GM12878 (cell line): ENCODE results near the gene GRAMD1B. TPM values are rescaled to one million over a fixed set of nuclear protein-coding genes. Genes with fewer than 3 reads are reported as not detected.

Source experiments
- ATAC-seq: fragments of 200-7000 bp; cut with Tn5 transposase; 3 replicates; pipeline ENCODE4 v1.9.1; 2020; ENCODE audit warnings: mild to moderate bottlenecking, moderate library complexity
- BruUV-seq: library from RNA; stranded (reverse); fragments of 400-500 nt; replicated peaks from 2 replicates; lab custom pipeline; 2021; lab: Mats Ljungman, UMichigan
- CTCF ChIA-PET: fragments of 300-600 bp; sonication (Branson Sonifier 250); formaldehyde crosslinking; extraction: SDS; loops from one replicate; lab custom pipeline; 2021; ENCODE audit warnings: inconsistent platforms; lab: Yijun Ruan, JAX
- POLR2A ChIA-PET: fragments of 350-600 bp; formaldehyde crosslinking; extraction: SDS; loops from one replicate; lab custom pipeline; 2021; ENCODE audit warnings: inconsistent platforms; lab: Charles Lee
- RAD21 ChIA-PET: fragments of 300-600 bp; sonication (Branson Sonifier 250); formaldehyde crosslinking; loops from one replicate; lab custom pipeline; 2023; ENCODE audit warnings: antibody characterized with exemption; ENCODE audit not compliant: unreplicated experiment; lab: Charles Lee
- SMC1A ChIA-PET: fragments of 300-600 bp; sonication (Branson Sonifier 250); formaldehyde crosslinking; loops from one replicate; lab custom pipeline; 2023; ENCODE audit not compliant: unreplicated experiment, uncharacterized antibody; lab: Charles Lee
- DNase-seq: peaks from one replicate; pipeline ENCODE4 v3.0.0-alpha.2; 2011; ENCODE audit warnings: low read depth, low spot score
- FAIRE-seq: peaks from 3 replicates; lab custom pipeline; 2011; peaks lifted over from hg19 to GRCh38; lab: Jason Lieb, UNC
- H2AFZ ChIP-seq: 2 replicates; pipeline ENCODE4 v1.6.0; 2011; ENCODE audit warnings: low read depth, low read length, control low read depth; ENCODE audit not compliant: control insufficient read depth
- H3K27ac ChIP-seq: 2 replicates; pipeline ENCODE4 v1.5.1; 2011; ENCODE audit warnings: control low read depth; ENCODE audit not compliant: control insufficient read depth, insufficient read depth
- H3K27me3 ChIP-seq, 2 experiments: replicated peaks in 1 of 2; 2 replicates each; pipeline versions ENCODE4 v1.6.0 to v1.6.1; 2011; ENCODE audit warnings: low read length in 1 of 2; ENCODE audit not compliant: control insufficient read depth in 2 of 2, insufficient read depth in 2 of 2
- H3K36me3 ChIP-seq, 2 experiments: 2 replicates each; pipeline ENCODE4 v1.5.1; 2011; ENCODE audit warnings: low read length in 1 of 2; ENCODE audit not compliant: control insufficient read depth in 2 of 2, insufficient read depth in 2 of 2
- H3K4me1 ChIP-seq: 2 replicates; pipeline ENCODE4 v1.6.1; 2011; ENCODE audit warnings: mild to moderate bottlenecking, low read length, moderate library complexity, mixed read lengths; ENCODE audit not compliant: control insufficient read depth, insufficient read depth
- H3K4me2 ChIP-seq: 2 replicates; pipeline ENCODE4 v1.6.0; 2011; ENCODE audit warnings: control low read depth; ENCODE audit not compliant: control insufficient read depth, insufficient read depth
- H3K4me3 ChIP-seq: fragments of 200-600 bp; sonication (generic); 2 replicates; pipeline ENCODE4 v1.5.1; 2016
- H3K79me2 ChIP-seq: 2 replicates; pipeline ENCODE4 v1.6.0; 2011; ENCODE audit warnings: low read length; ENCODE audit not compliant: control insufficient read depth, insufficient read depth
- H3K9ac ChIP-seq: 2 replicates; pipeline ENCODE4 v1.8.0; 2011; ENCODE audit warnings: low read length, control low read depth, mixed read lengths; ENCODE audit not compliant: control insufficient read depth, insufficient read depth
- H3K9me3 ChIP-seq: replicated peaks from 3 replicates; pipeline ENCODE4 v1.5.1; 2011; ENCODE audit warnings: mild to moderate bottlenecking, low read length; ENCODE audit not compliant: control insufficient read depth, insufficient read depth
- H4K20me1 ChIP-seq: 2 replicates; pipeline ENCODE4 v1.6.0; 2011; ENCODE audit not compliant: control insufficient read depth, insufficient read depth
- BHLHE40 ChIP-seq, 2 experiments: fragments of 450-650 bp in 1 of 2; IDR thresholded peaks; 2 replicates each; pipeline ENCODE4 v1.6.1; 2011 to 2017; ENCODE audit warnings: low read depth in 2 of 2, borderline replicate concordance in 1 of 2, improper control_type of control experiment in 1 of 2, low read length in 1 of 2, mild to moderate bottlenecking in 1 of 2
- FOXM1 ChIP-seq: IDR thresholded peaks from 2 replicates; pipeline ENCODE4 v1.6.1; 2012; ENCODE audit warnings: low read depth, mild to moderate bottlenecking, inconsistent platforms, low read length, moderate library complexity
- KDM1A ChIP-seq: fragments of 200-600 bp; sonication (generic); IDR thresholded peaks from 2 replicates; pipeline ENCODE4 v1.6.1; 2016; ENCODE audit warnings: borderline replicate concordance
- MTA2 ChIP-seq: fragments of 450-650 bp; IDR thresholded peaks from 2 replicates; pipeline ENCODE4 v1.6.1; 2016; ENCODE audit warnings: low read depth, mild to moderate bottlenecking, moderate library complexity
- MYC ChIP-seq: IDR thresholded peaks from 2 replicates; pipeline ENCODE4 v1.6.1; 2011; ENCODE audit warnings: mild to moderate bottlenecking, low read length, moderate library complexity, inconsistent platforms; ENCODE audit not compliant: insufficient read depth, insufficient replicate concordance, insufficient read length, severe bottlenecking
- NBN ChIP-seq: fragments of 450-650 bp; IDR thresholded peaks from 2 replicates; pipeline ENCODE4 v1.6.1; 2016
- NFYB ChIP-seq: IDR thresholded peaks from 2 replicates; pipeline ENCODE4 v1.6.1; 2011; ENCODE audit warnings: low read depth, mild to moderate bottlenecking, low read length, improper control_type of control experiment, moderate library complexity; ENCODE audit not compliant: insufficient read depth
- RUNX3 ChIP-seq: IDR thresholded peaks from 2 replicates; pipeline ENCODE4 v1.6.1; 2012; ENCODE audit warnings: low read length, inconsistent platforms
- TCF12 ChIP-seq: IDR thresholded peaks from 2 replicates; pipeline ENCODE4 v1.6.1; 2011; ENCODE audit warnings: low read depth, mild to moderate bottlenecking, low read length
- ZBED1 ChIP-seq: IDR thresholded peaks from 2 replicates; pipeline ENCODE4 v1.6.1; 2016; ENCODE audit warnings: borderline replicate concordance
- ZNF217 ChIP-seq: fragments of 450-650 bp; IDR thresholded peaks from 2 replicates; pipeline ENCODE4 v1.6.1; 2017; ENCODE audit warnings: antibody characterized with exemption, mild to moderate bottlenecking
- ZNF622 ChIP-seq: fragments of 450-650 bp; IDR thresholded peaks from 2 replicates; pipeline ENCODE4 v1.6.1; 2017; ENCODE audit warnings: mild to moderate bottlenecking, inconsistent platforms
- WGBS: methylation state at CpG from one replicate; pipeline ENCODE4 v1.1.6; 2016; ENCODE audit warnings: low lambda C conversion rate; ENCODE audit not compliant: insufficient replicate concordance, insufficient coverage; ENCODE audit errors: missing lambda C conversion rate; 5-methylcytosine and 5-hydroxymethylcytosine counted together
- in situ Hi-C: fragments of 300-500 bp; cut with MboI; formaldehyde crosslinking; loops from 9 replicates; pipeline ENCODE4 v1.14.3; 2018; ENCODE audit warnings: mixed read lengths
- intact Hi-C: fragments of 100-400 bp; cut with micrococcal nuclease; formaldehyde crosslinking; loops from one replicate; pipeline ENCODE4 v1.14.2; 2022; ENCODE audit not compliant: unreplicated experiment
- polyA plus RNA-seq, 11 experiments: library from polyadenylated mRNA; depleted of rRNA in 4 of 11; unstranded in 6 of 11; stranded (reverse) in 5 of 11; fragments of >200 nt; fragmentation: Nextera tagmentation in 4 of 11; fragmentation: Illumina TruSeq in 1 of 11; extraction: Ambion mirVana in 4 of 11; extraction: Trizol in 1 of 11; gene quantifications; 1 replicate in 1 of 11; 2 replicates in 10 of 11; pipeline versions ENCODE4 v1.2.1 to v1.2.3, GENCODE V29; 2011 to 2016; ENCODE audit warnings: inconsistent platforms in 2 of 11, missing spikeins in 2 of 11, low read depth in 1 of 11
- total RNA-seq, 4 experiments: library from RNA; depleted of rRNA in 3 of 4; stranded (reverse); fragments of >200 nt in 3 of 4; fragmentation: Illumina TruSeq in 1 of 4; extraction: Trizol in 1 of 4; gene quantifications; 2 replicates each; pipeline versions ENCODE4 v1.2.1 to v1.2.3, GENCODE V29; 2013 to 2021
- TF ChIP-seq, protein P1 (sequence below): IDR thresholded peaks from 2 replicates; pipeline ENCODE4 v1.6.1; 2012; ENCODE audit warnings: mild to moderate bottlenecking, low read depth, low read length
- TF ChIP-seq, protein P2 (sequence below): IDR thresholded peaks from 2 replicates; pipeline ENCODE4 v1.6.1; 2011; ENCODE audit warnings: low read depth, low read length, improper control_type of control experiment, borderline replicate concordance
- TF ChIP-seq, protein P3 (sequence below): fragments of 150-350 bp; IDR thresholded peaks from 2 replicates; pipeline ENCODE4 v1.6.1; 2016; ENCODE audit warnings: low read depth, low read length

GRAMD1B gene
- total and polyA plus RNA-seq, 10 of the 15 experiments (the other 5 are each of a cell fraction or from before 2014, with no cell fraction given): 1.9 to 49.1 (median 26.9) TPM

DNA sequence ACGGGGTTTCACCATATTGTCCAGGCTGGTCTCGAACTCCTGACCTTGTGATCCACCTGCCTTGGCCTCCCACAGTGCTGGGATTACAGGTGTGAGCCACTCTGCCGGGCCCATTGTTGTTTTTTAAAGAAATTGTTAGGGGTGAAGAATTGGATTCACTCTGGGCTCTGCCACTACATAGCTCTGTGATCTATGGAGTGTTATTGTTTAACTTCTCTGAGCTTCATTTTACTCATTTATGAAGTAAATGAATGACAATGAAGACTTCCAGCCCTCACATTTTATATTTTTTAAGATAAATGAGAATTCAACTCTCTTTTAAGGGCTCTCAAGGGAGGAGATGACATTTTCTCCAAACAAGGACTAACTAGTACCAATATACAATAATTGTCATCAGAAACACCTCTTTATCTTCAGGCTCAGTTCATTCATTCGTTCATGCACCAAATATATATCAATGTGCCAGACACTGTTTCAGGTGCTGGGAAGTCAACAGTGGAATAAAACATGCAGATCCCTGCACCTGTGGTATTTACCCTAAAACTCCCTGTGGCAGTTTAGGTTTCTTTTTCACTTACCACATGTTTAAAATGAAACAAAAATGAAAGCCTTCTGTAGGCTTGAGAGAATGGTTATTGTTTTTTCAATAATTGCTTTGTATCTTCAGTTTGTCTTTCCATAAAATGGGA lies 23.5 kb upstream of the GRAMD1B start:
- WGBS: 48% methylated on average over 4 of the region's 4 CpGs
- no peaks in the 10 kb centered on the region for H4K20me1 ChIP-seq
- H3K27ac ChIP-seq: peak overlapping the region; percentile 75
- in situ Hi-C loops: loop anchor here (5.0 kb wide), 2 partner anchors 71 to 104 kb away; no protein-coding TSS in a partner anchor
- ChIA-PET CTCF (interaction anchor here (0.7 to 13.8 kb wide), 46 partner anchors 10 to 558 kb away, joined by 3 to 349 read pairs (median 8); partner anchors contain the start of gene GRAMD1B), POLR2A (interaction anchor here (0.6 to 3.8 kb wide), 12 partner anchors 11 to 344 kb away, joined by 3 to 24 read pairs (median 4); partner anchors contain the start of gene HSPA8), SMC1A (interaction anchor here (0.6 to 8.1 kb wide), 37 partner anchors 10 to 413 kb away, joined by 3 to 244 read pairs (median 6); partner anchors contain the start of gene GRAMD1B), RAD21 (interaction anchor here (0.6 to 6.7 kb wide), 39 partner anchors 9 to 301 kb away, joined by 3 to 212 read pairs (median 7); no protein-coding TSS in a partner anchor)
- no peaks in the 10 kb centered on the region for H3K36me3 ChIP-seq
- peak overlapping the region; percentile 11; the same call in 1 of the 2 replicates for H2AFZ ChIP-seq
- peak overlapping the region; percentile 58; the same call in 1 of the 2 replicates for H3K4me3 ChIP-seq
- peak; percentile 68 for ATAC-seq
- intact Hi-C loops: loop anchor here (1.0 to 10.0 kb wide), 6 partner anchors 24 to 342 kb away; partner anchors contain the start of genes GRAMD1B and HSPA8
- no peak for FAIRE-seq
- no peak for DNase-seq
- peaks cover 7% of the 10 kb centered on the region for H3K79me2 ChIP-seq
- peaks cover 57% of the 10 kb centered on the region for H3K4me1 ChIP-seq
- no peaks in the 10 kb centered on the region for H3K27me3 ChIP-seq
- H3K9me3 ChIP-seq: no peaks in the 10 kb centered on the region
- peak overlapping the region; percentile 68 for H3K4me2 ChIP-seq
- no TSS peak for BruUV-seq
- H3K9ac ChIP-seq: peak overlapping the region; percentile 59
- TF ChIP-seq RUNX3 (peak; percentile 86), ZNF217 (peak; percentile 71; the same call in 1 of the 2 replicates), NBN (no peak), ZNF622 (no peak), MTA2 (no peak), KDM1A (no peak), FOXM1 (no peak), ZBED1 (0 out of 2 replicates have a peak, but pooled peaks have one; percentile 19), TCF12 (no peak), BHLHE40 (IDR thresholded peaks at IDR 0.05; ENCODE audit: borderline replicate concordance in 1 of 2, low read depth in 2 of 2, low read length in 1 of 2) (0 out of 4 replicates have a peak, but pooled peaks of 1 of the 2 experiments have one; percentile 17), NFYB (no peak), MYC (no peak)
- TF ChIP-seq, protein P1, sequence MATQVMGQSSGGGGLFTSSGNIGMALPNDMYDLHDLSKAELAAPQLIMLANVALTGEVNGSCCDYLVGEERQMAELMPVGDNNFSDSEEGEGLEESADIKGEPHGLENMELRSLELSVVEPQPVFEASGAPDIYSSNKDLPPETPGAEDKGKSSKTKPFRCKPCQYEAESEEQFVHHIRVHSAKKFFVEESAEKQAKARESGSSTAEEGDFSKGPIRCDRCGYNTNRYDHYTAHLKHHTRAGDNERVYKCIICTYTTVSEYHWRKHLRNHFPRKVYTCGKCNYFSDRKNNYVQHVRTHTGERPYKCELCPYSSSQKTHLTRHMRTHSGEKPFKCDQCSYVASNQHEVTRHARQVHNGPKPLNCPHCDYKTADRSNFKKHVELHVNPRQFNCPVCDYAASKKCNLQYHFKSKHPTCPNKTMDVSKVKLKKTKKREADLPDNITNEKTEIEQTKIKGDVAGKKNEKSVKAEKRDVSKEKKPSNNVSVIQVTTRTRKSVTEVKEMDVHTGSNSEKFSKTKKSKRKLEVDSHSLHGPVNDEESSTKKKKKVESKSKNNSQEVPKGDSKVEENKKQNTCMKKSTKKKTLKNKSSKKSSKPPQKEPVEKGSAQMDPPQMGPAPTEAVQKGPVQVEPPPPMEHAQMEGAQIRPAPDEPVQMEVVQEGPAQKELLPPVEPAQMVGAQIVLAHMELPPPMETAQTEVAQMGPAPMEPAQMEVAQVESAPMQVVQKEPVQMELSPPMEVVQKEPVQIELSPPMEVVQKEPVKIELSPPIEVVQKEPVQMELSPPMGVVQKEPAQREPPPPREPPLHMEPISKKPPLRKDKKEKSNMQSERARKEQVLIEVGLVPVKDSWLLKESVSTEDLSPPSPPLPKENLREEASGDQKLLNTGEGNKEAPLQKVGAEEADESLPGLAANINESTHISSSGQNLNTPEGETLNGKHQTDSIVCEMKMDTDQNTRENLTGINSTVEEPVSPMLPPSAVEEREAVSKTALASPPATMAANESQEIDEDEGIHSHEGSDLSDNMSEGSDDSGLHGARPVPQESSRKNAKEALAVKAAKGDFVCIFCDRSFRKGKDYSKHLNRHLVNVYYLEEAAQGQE: no peak
- TF ChIP-seq, protein P2, sequence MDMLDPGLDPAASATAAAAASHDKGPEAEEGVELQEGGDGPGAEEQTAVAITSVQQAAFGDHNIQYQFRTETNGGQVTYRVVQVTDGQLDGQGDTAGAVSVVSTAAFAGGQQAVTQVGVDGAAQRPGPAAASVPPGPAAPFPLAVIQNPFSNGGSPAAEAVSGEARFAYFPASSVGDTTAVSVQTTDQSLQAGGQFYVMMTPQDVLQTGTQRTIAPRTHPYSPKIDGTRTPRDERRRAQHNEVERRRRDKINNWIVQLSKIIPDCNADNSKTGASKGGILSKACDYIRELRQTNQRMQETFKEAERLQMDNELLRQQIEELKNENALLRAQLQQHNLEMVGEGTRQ: no peak
- TF ChIP-seq, protein P3, sequence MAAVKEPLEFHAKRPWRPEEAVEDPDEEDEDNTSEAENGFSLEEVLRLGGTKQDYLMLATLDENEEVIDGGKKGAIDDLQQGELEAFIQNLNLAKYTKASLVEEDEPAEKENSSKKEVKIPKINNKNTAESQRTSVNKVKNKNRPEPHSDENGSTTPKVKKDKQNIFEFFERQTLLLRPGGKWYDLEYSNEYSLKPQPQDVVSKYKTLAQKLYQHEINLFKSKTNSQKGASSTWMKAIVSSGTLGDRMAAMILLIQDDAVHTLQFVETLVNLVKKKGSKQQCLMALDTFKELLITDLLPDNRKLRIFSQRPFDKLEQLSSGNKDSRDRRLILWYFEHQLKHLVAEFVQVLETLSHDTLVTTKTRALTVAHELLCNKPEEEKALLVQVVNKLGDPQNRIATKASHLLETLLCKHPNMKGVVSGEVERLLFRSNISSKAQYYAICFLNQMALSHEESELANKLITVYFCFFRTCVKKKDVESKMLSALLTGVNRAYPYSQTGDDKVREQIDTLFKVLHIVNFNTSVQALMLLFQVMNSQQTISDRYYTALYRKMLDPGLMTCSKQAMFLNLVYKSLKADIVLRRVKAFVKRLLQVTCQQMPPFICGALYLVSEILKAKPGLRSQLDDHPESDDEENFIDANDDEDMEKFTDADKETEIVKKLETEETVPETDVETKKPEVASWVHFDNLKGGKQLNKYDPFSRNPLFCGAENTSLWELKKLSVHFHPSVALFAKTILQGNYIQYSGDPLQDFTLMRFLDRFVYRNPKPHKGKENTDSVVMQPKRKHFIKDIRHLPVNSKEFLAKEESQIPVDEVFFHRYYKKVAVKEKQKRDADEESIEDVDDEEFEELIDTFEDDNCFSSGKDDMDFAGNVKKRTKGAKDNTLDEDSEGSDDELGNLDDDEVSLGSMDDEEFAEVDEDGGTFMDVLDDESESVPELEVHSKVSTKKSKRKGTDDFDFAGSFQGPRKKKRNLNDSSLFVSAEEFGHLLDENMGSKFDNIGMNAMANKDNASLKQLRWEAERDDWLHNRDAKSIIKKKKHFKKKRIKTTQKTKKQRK: no peak
